GM10248 (cell line): ENCODE results near the gene DNAI4.

Experiments
- CTCF ChIA-PET: fragments of 300-600 bp; sonication (Branson Sonifier 250); formaldehyde crosslinking; extraction: SDS; loops from one replicate; lab custom pipeline; 2021; ENCODE audit warnings: antibody characterized with exemption; lab: Yijun Ruan, JAX
- POLR2A ChIA-PET: fragments of 350-650 bp; sonication (Branson Sonifier 250); formaldehyde crosslinking; extraction: SDS; loops from one replicate; lab custom pipeline; 2020; ENCODE audit warnings: antibody characterized with exemption; lab: Yijun Ruan, JAX
- DNase-seq: peaks from one replicate; pipeline ENCODE4 v3.0.0; 2012; ENCODE audit errors: extremely low spot score
- TF ChIP-seq, protein P1 (sequence below): IDR thresholded peaks from 2 replicates; pipeline ENCODE4 v1.5.1; 2012; ENCODE audit warnings: mild to moderate bottlenecking, low read depth; ENCODE audit errors: extremely low read depth, missing control alignments, control extremely low read depth

DNAI4 gene

GRCh38 chr1:66769512-66770229 is 155.0 kb downstream of the DNAI4 start:
- CTCF ChIA-PET: no interaction called here
- TF ChIP-seq, protein P1, sequence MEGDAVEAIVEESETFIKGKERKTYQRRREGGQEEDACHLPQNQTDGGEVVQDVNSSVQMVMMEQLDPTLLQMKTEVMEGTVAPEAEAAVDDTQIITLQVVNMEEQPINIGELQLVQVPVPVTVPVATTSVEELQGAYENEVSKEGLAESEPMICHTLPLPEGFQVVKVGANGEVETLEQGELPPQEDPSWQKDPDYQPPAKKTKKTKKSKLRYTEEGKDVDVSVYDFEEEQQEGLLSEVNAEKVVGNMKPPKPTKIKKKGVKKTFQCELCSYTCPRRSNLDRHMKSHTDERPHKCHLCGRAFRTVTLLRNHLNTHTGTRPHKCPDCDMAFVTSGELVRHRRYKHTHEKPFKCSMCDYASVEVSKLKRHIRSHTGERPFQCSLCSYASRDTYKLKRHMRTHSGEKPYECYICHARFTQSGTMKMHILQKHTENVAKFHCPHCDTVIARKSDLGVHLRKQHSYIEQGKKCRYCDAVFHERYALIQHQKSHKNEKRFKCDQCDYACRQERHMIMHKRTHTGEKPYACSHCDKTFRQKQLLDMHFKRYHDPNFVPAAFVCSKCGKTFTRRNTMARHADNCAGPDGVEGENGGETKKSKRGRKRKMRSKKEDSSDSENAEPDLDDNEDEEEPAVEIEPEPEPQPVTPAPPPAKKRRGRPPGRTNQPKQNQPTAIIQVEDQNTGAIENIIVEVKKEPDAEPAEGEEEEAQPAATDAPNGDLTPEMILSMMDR: no peak
- no peak for DNase-seq
- POLR2A ChIA-PET: no interaction called here

GRCh38 chr1:66768965-66769364 is 155.7 kb downstream of the DNAI4 start:
- ChIA-PET POLR2A (no interaction called here), CTCF (no interaction called here)
- TF ChIP-seq, protein P1: no peak
- DNase-seq: no peak

GRCh38 chr1:66767626-66768025 is 157.0 kb downstream of the DNAI4 start:
- TF ChIP-seq, protein P1: no peak
- ChIA-PET CTCF (interaction anchor here (2.7 kb wide), 1 partner anchor 222 kb away, joined by 6 read pairs; no protein-coding TSS in a partner anchor), POLR2A (no interaction called here)
- DNase-seq: no peak

DNA sequence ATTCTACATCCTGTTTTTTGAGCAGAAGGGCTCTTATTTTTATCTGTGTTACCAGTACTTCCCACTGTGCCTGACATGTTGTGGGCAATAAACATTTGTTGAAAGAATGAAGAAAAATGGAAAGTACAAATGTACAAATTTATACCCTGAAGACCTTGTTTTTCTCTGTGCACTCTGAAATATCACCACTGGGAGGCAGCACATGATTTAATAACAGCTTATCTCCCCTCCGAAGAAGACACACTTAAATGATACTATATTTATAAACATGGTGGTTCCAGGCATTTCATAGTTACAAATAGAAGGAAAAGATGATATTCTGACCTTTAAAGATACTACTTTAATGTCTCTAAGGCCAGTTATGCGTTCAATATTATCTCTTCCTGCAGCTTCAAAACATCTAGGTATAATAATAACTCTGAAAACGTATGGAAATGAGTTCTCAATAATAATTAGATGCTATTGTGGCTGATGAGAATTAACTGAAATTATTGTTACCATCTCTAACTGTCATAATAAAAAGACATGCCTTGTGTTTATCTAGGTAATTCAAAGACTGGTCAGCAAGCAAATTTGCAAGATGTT is 159.6 kb downstream of the DNAI4 start:
- peak; percentile 39 for DNase-seq
- ChIA-PET POLR2A (no interaction called here), CTCF (interaction anchor here (0.8 to 4.2 kb wide), 22 partner anchors 8 to 736 kb away, joined by 3 to 40 read pairs (median 4); partner anchors contain the start of gene DYNLT5)
- TF ChIP-seq, protein P1: peak; percentile 71
